ENCODE measurements around the gene PFKFB1. TPM values are rescaled to one million over a fixed set of nuclear protein-coding genes. Genes with fewer than 3 reads are reported as not detected.

The PFKFB1 gene
- 1 to 10 TPM in 1 of 2 donors, under 1 TPM in 1; 0.55 to 1.1 TPM for total RNA-seq
- 0.50 TPM for polyA plus RNA-seq (2013, experiment 1 of 2)
- 0.41 TPM for polyA plus RNA-seq (2013, experiment 2 of 2)
- long read RNA-seq, experiment 1, result 0 reads
- long read RNA-seq, experiment 2, partial matches to known transcripts, result 1 of 3 reads
- long read RNA-seq, experiment 2, other reads (novel, unspliced or antisense), result 2 of 3 reads
- long read RNA-seq, experiment 3, partial matches to known transcripts, result 0 of 2 reads
- long read RNA-seq, experiment 3, other reads (novel, unspliced or antisense), result 2 of 2 reads
- long read RNA-seq, experiment 4, result 0 reads

GRCh38 chrX:54994099-54994498 lies at the start of gene PFKFB1:
Gene PFKFB1, minus strand, starts transcription at chrX:54994188. Its CDS starts 181 bp downstream, at chrX:54994007.
- Histone ChIP-seq H3K27ac (ENCODE audit: low read depth, low read length) (no peak within 1 kb of the TSS), H3K9me3 (ENCODE audit: control insufficient read depth, low read length) (no peaks in the 10 kb centered on the region), H3K27me3 (ENCODE audit: control insufficient read depth, insufficient read depth, low read length, poor library complexity, severe bottlenecking) (no peaks in the 10 kb centered on the region), H3K36me3 (ENCODE audit: control insufficient read depth, insufficient read depth, low read length) (no peaks in the 10 kb centered on the region), H3K4me1 (ENCODE audit: control insufficient read depth, insufficient read depth, low read length) (no peaks in the 10 kb centered on the region), H3K4me3 (ENCODE audit: low read length) (no peak within 1 kb of the TSS), H3K9ac (ENCODE audit: extremely low read depth, low read length, poor library complexity, severe bottlenecking) (no peak within 1 kb of the TSS)
- DNase-seq, result no peak
- 94% methylated on average over 2 of the region's 2 CpGs; no CpG with 5 or more reads in 1 of the 2 experiments for WGBS, 2 experiments (ENCODE audit: insufficient coverage in 1 of 2, insufficient read length in 1 of 2)
- Mint-ChIP-seq H3K4me1 (no peaks in the 10 kb centered on the region), H3K9me3 (peaks cover 38% of the 10 kb centered on the region), H3K4me3 (no peak within 1 kb of the TSS), H3K36me3 (ENCODE audit: low read depth) (no peaks in the 10 kb centered on the region), H3K27ac (no peak within 1 kb of the TSS), H3K27me3 (ENCODE audit: insufficient read depth) (no peaks in the 10 kb centered on the region)
- TF ChIP-seq CTCF (conservative IDR thresholded peaks at IDR 0.05), result no peak

DNA sequence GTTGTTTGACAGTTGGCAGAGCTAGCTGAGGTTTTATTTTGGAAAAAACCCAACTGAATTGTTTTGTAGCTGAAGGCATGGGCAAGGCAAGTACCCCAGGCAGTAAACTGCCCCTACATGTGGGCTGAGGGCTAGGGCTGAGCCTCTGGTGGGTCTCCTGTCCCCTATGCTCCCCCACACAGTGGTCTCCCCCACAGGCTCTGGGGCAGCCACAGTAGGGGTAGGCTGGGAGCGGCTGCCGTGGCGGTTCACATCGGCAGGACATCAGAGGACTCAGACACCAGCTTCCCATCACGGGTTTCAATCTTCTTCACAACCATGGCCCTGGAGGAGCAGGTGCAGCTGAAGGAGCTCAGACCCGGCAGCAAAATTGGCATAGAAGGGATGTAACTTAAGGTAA lies 47.5 kb upstream of the PFKFB1 start:
- no peak overlapping the region for H3K4me3 Mint-ChIP-seq

DNA sequence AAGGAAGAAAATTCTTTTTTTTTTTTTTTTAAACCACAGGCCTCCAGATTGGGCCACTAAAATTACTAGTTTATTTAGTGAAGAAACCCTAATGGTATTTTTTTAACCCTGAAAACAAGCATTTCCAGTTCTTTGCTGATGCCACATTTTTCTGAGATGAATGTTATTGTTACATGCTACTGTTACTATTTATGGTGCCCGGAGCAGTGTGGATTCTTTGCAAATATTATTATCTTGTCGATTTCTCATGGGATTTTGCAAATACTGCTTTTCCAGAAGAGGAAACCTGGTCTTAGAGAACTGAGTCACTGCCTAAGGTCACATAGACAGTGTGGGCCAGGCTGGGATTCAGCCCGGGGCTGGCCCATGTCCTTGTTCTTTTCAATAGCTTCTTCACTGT lies 45.5 kb upstream of the PFKFB1 start:
- no peaks in the 10 kb centered on the region for H3K36me3 ChIP-seq (ENCODE audit: control insufficient read depth, insufficient read depth, low read length)
- H3K4me3 ChIP-seq (ENCODE audit: low read length), result no peak overlapping the region
- H3K27me3 ChIP-seq (ENCODE audit: control insufficient read depth, insufficient read depth, low read length, poor library complexity, severe bottlenecking), result no peaks in the 10 kb centered on the region
- H3K4me1 ChIP-seq (ENCODE audit: control insufficient read depth, insufficient read depth, low read length), result no peaks in the 10 kb centered on the region
- H3K4me1 Mint-ChIP-seq, result no peaks in the 10 kb centered on the region
- H3K27me3 Mint-ChIP-seq (ENCODE audit: insufficient read depth), result no peaks in the 10 kb centered on the region
- H3K4me3 Mint-ChIP-seq, result no peak overlapping the region
- H3K36me3 Mint-ChIP-seq (ENCODE audit: low read depth), result no peaks in the 10 kb centered on the region
- peaks cover 42% of the 10 kb centered on the region for H3K9me3 Mint-ChIP-seq
- H3K27ac ChIP-seq (ENCODE audit: low read depth, low read length), result no peak overlapping the region
- H3K9ac ChIP-seq (ENCODE audit: extremely low read depth, low read length, poor library complexity, severe bottlenecking), result no peak overlapping the region
- WGBS, 2 experiments (ENCODE audit: insufficient coverage in 1 of 2, insufficient read length in 1 of 2), result 86% methylated on average over 3 of the region's 3 CpGs; no CpG with 5 or more reads in 1 of the 2 experiments
- H3K27ac Mint-ChIP-seq, result no peak overlapping the region
- TF ChIP-seq CTCF (conservative IDR thresholded peaks at IDR 0.05), result no peak
- no peaks in the 10 kb centered on the region for H3K9me3 ChIP-seq (ENCODE audit: control insufficient read depth, low read length)
- DNase-seq, result no peak

More for the DNA sequence above, 47.5 kb upstream of the PFKFB1 start:
- Mint-ChIP-seq H3K27ac (no peak overlapping the region), H3K27me3 (ENCODE audit: insufficient read depth) (no peaks in the 10 kb centered on the region), H3K9me3 (peaks cover 42% of the 10 kb centered on the region), H3K36me3 (ENCODE audit: low read depth) (no peaks in the 10 kb centered on the region), H3K4me1 (no peaks in the 10 kb centered on the region)
- DNase-seq, result no peak
- Histone ChIP-seq H3K9me3 (ENCODE audit: control insufficient read depth, low read length) (no peaks in the 10 kb centered on the region), H3K4me3 (ENCODE audit: low read length) (no peak overlapping the region), H3K9ac (ENCODE audit: extremely low read depth, low read length, poor library complexity, severe bottlenecking) (no peak overlapping the region), H3K27ac (ENCODE audit: low read depth, low read length) (no peak overlapping the region), H3K36me3 (ENCODE audit: control insufficient read depth, insufficient read depth, low read length) (no peaks in the 10 kb centered on the region), H3K4me1 (ENCODE audit: control insufficient read depth, insufficient read depth, low read length) (no peaks in the 10 kb centered on the region), H3K27me3 (ENCODE audit: control insufficient read depth, insufficient read depth, low read length, poor library complexity, severe bottlenecking) (no peaks in the 10 kb centered on the region)
- WGBS, 2 experiments (ENCODE audit: insufficient coverage in 1 of 2, insufficient read length in 1 of 2), result 98% methylated on average over 5 of the region's 6 CpGs; no CpG with 5 or more reads in 1 of the 2 experiments
- TF ChIP-seq CTCF (conservative IDR thresholded peaks at IDR 0.05), result no peak
